Measurements from ENCODE around the gene DCX.

The DCX gene

GRCh38 chrX:111329370-111329769, 82.6 kb downstream of the DCX start:
- DNase-seq (ENCODE audit: low read depth) = no peak
- no peak overlapping the region for H3K4me3 ChIP-seq (ENCODE audit: low read depth, low read length)

GRCh38 chrX:111328858-111329257, 83.1 kb downstream of the DCX start:
- no peak for DNase-seq (ENCODE audit: low read depth)
- no peak overlapping the region for H3K4me3 ChIP-seq (ENCODE audit: low read depth, low read length)
- TF ChIP-seq CTCF (IDR thresholded peaks at IDR 0.05; ENCODE audit: low read depth, low read length, missing control alignments) = no peak

More at GRCh38 chrX:111329370-111329769, 82.6 kb downstream of the DCX start:
- TF ChIP-seq CTCF (IDR thresholded peaks at IDR 0.05; ENCODE audit: low read depth, low read length, missing control alignments) = no peak

GRCh38 chrX:111322231-111322855, 89.6 kb downstream of the DCX start:
- H3K4me3 ChIP-seq (ENCODE audit: low read depth, low read length) = no peak overlapping the region
- TF ChIP-seq CTCF (IDR thresholded peaks at IDR 0.05; ENCODE audit: low read depth, low read length, missing control alignments) = no peak
- no peak for DNase-seq (ENCODE audit: low read depth)

- TF ChIP-seq CTCF (IDR thresholded peaks at IDR 0.05; ENCODE audit: low read depth, low read length, missing control alignments) = no peak
Measured at GRCh38 chrX:111319451-111319850, 92.5 kb downstream of the DCX start.

GRCh38 chrX:111318901-111319300, 93.1 kb downstream of the DCX start:
- DNase-seq (ENCODE audit: low read depth) = no peak
- TF ChIP-seq CTCF (IDR thresholded peaks at IDR 0.05; ENCODE audit: low read depth, low read length, missing control alignments) = no peak
- no peak overlapping the region for H3K4me3 ChIP-seq (ENCODE audit: low read depth, low read length)

More at GRCh38 chrX:111319451-111319850, 92.5 kb downstream of the DCX start:
- DNase-seq (ENCODE audit: low read depth) = no peak
- no peak overlapping the region for H3K4me3 ChIP-seq (ENCODE audit: low read depth, low read length)

GRCh38 chrX:111309083-111309482, 102.9 kb downstream of the DCX start:
- TF ChIP-seq CTCF (IDR thresholded peaks at IDR 0.05; ENCODE audit: low read depth, low read length, missing control alignments) = no peak
- DNase-seq (ENCODE audit: low read depth) = no peak
- H3K4me3 ChIP-seq (ENCODE audit: low read depth, low read length) = no peak overlapping the region

- TF ChIP-seq CTCF (IDR thresholded peaks at IDR 0.05; ENCODE audit: low read depth, low read length, missing control alignments) = no peak
- DNase-seq (ENCODE audit: low read depth) = no peak
- no peak overlapping the region for H3K4me3 ChIP-seq (ENCODE audit: low read depth, low read length)
Measured at GRCh38 chrX:111308039-111308438, 104.0 kb downstream of the DCX start.

All from GM12864 (cell line).